Psoas muscle (tissue), 8 donors: ENCODE measurements around the gene RALGDS. TPM values are rescaled to one million over a fixed set of nuclear protein-coding genes. Genes with fewer than 3 reads are reported as not detected.
A peak's percentile ranks its signal among the peaks of the same experiment; 100 is the strongest.

Source experiments
- ATAC-seq, 4 donors: fragments of 200-7000 bp; cut with Tn5 transposase; one replicate each; pipeline ENCODE4 v1.9.1; 2020; ENCODE audit warnings: moderate library complexity in 3 of 4, mild to moderate bottlenecking in 2 of 4
- DNase-seq, 2 donors: peaks; one replicate each; pipeline ENCODE4 v3.0.0-alpha.2; 2020
- H3K27ac ChIP-seq: fragments of 200-600 bp; one replicate; pipeline ENCODE4 v1.8.0; 2022
- H3K27me3 ChIP-seq, 3 donors: fragments of 200-600 bp in 1 of 3; one replicate each; pipeline versions ENCODE4 v1.6.1 to v1.8.0; 2013 to 2022; ENCODE audit warnings: low read length in 2 of 3, mild to moderate bottlenecking in 2 of 3, moderate library complexity in 1 of 3; ENCODE audit not compliant: insufficient read depth in 3 of 3
- H3K36me3 ChIP-seq, 2 donors: fragments of 200-600 bp in 1 of 2; one replicate each; pipeline versions ENCODE4 v1.6.1 to v1.8.0; 2013 to 2022; ENCODE audit warnings: low read depth in 1 of 2, mild to moderate bottlenecking in 1 of 2, moderate library complexity in 1 of 2; ENCODE audit not compliant: insufficient read depth in 1 of 2
- H3K4me1 ChIP-seq: fragments of 200-600 bp; one replicate; pipeline ENCODE4 v1.8.0; 2022
- H3K4me3 ChIP-seq: fragments of 200-600 bp; one replicate; pipeline ENCODE4 v1.8.0; 2022; ENCODE audit warnings: mild to moderate bottlenecking
- H3K9me3 ChIP-seq: fragments of 200-600 bp; one replicate; pipeline ENCODE4 v1.8.0; 2022
- WGBS, 3 donors: extraction: QIAGEN DNeasy Blood & Tissue Kit; methylation state at CpG; one replicate each; pipeline versions ENCODE4 v1.1.6 to v1.1.7; 2013; 5-methylcytosine and 5-hydroxymethylcytosine counted together
- intact Hi-C, 2 donors: fragments of 100-400 bp; cut with DNase I; formaldehyde crosslinking; loops; one replicate each; pipeline versions ENCODE4 v1.11.0 to v1.14.2; 2022
- polyA plus RNA-seq, 3 donors: library from polyadenylated mRNA; stranded (reverse); fragments of 200-250 nt; gene quantifications; one replicate each; pipeline ENCODE4 v1.2.3, GENCODE V29; 2013
- total RNA-seq, 4 donors: library from RNA; stranded (reverse); fragmentation: NEBNext Ultra II Directional in 2 of 4; extraction: Animal tissue kit (Norgen Biotek cat#: 25700) in 2 of 4; gene quantifications; one replicate each; pipeline versions ENCODE4 v1.2.1 to v1.2.4, GENCODE V29; 2021 to 2023
- TF ChIP-seq, protein P1 (sequence below): fragments of 200-600 bp; IDR thresholded peaks from one replicate; pipeline ENCODE4 v1.8.0; 2022; ENCODE audit warnings: antibody characterized with exemption
- donor health status: healthy with polysubstance abuse.
- donor health status: DM: no; HTN: no; CAD: no; lungs with moderate emphysema.
- donor health status: Bipolar disorder and iron deficiency.
- donor health status: healthy.
- donor health status: DM: yes; HTN: yes; CAD: no.
- donor health status: DM: no; HTN: no; CAD: no.
- donor health status: DM: no; HTN: no; CAD: no.
- donor health status: DM: yes; HTN: yes; CAD: no.

The RALGDS gene
- total and polyA plus RNA-seq, 7 donors: 12.3 to 64.6 (median 20.5) TPM

GRCh38 chr9:133067813-133068212 is 53.2 kb downstream of the RALGDS start:
- ATAC-seq (no peak), DNase-seq (peak in 1 of 2 donors; percentile 1)
- H3K9me3 ChIP-seq: no peaks in the 10 kb centered on the region
- H3K4me1 ChIP-seq: no peaks in the 10 kb centered on the region
- TF ChIP-seq, protein P1, sequence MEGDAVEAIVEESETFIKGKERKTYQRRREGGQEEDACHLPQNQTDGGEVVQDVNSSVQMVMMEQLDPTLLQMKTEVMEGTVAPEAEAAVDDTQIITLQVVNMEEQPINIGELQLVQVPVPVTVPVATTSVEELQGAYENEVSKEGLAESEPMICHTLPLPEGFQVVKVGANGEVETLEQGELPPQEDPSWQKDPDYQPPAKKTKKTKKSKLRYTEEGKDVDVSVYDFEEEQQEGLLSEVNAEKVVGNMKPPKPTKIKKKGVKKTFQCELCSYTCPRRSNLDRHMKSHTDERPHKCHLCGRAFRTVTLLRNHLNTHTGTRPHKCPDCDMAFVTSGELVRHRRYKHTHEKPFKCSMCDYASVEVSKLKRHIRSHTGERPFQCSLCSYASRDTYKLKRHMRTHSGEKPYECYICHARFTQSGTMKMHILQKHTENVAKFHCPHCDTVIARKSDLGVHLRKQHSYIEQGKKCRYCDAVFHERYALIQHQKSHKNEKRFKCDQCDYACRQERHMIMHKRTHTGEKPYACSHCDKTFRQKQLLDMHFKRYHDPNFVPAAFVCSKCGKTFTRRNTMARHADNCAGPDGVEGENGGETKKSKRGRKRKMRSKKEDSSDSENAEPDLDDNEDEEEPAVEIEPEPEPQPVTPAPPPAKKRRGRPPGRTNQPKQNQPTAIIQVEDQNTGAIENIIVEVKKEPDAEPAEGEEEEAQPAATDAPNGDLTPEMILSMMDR: no peak
- peaks cover 0 to 6% of the 10 kb centered on the region in 2 donors for H3K36me3 ChIP-seq
- no peak overlapping the region for H3K27ac ChIP-seq
- intact Hi-C loops: no loop called here
- H3K4me3 ChIP-seq: no peak overlapping the region
- H3K27me3 ChIP-seq: no peaks in the 10 kb centered on the region
- WGBS, 3 donors: 84 to 87% (median 87%) methylated on average over 11 of the region's 11 CpGs

DNA sequence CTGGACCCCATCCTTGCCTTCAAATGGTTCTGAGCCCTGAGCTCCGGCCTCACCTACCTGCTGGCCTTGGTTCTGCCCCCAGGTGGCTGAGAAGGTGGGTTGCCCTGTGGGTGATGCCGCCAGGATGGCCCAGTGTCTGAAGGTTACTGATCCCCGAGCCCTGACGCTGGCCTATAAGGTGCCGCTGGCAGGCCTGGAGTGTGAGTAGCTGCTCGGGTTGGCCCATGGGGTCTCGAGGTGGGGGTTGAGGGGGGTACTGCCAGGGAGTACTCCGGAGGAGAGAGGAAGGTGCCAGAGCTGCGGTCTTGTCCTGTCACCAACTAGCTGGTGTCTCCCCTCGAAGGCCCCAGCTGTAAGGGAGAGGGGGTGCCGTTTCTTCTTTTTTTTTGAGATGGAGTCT is 54.0 kb downstream of the RALGDS start:
- WGBS, 3 donors: 94% methylated on average over 10 to 11 of the region's 11 CpGs
- intact Hi-C loops: no loop called here
- peaks cover 0 to 6% of the 10 kb centered on the region in 2 donors for H3K36me3 ChIP-seq
- TF ChIP-seq, protein P1: no peak
- ATAC-seq (no peak), DNase-seq (peak in 1 of 2 donors; percentile 39)
- H3K27ac ChIP-seq: no peak overlapping the region
- no peak overlapping the region for H3K4me3 ChIP-seq
- H3K27me3 ChIP-seq: no peaks in the 10 kb centered on the region
- no peaks in the 10 kb centered on the region for H3K4me1 ChIP-seq
- H3K9me3 ChIP-seq: no peaks in the 10 kb centered on the region

DNA sequence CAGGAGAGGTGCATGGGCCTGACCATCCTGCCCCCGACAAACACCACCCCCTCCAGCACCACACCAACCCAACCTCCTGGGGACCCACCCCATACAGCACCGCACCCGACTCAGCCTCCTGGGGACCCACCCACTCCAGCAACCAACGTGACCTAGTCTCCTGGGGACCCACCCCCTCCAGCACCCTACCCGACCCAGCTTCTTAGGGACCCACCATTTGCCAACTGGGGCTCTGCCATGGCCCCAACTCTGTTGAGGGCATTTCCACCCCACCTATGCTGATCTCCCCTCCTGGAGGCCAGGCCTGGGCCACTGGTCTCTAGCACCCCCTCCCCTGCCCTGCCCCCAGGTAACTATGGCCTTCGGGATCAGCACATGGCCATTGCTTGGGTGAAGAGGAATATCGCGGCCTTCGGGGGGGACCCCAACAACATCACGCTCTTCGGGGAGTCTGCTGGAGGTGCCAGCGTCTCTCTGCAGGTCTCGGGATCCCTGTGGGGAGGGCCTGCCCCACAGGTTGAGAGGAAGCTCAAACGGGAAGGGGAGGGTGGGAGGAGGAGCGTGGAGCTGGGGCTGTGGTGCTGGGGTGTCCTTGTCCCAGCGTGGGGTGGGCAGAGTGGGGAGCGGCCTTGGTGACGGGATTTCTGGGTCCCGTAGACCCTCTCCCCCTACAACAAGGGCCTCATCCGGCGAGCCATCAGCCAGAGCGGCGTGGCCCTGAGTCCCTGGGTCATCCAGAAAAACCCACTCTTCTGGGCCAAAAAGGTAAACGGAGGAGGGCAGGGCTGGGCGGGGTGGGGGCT is 54.7 kb downstream of the RALGDS start:
- Histone ChIP-seq H3K27me3 (no peaks in the 10 kb centered on the region), H3K4me3 (no peak overlapping the region), H3K9me3 (no peaks in the 10 kb centered on the region), H3K27ac (no peak overlapping the region), H3K4me1 (no peaks in the 10 kb centered on the region), H3K36me3 (peaks cover 0 to 6% of the 10 kb centered on the region in 2 donors)
- ATAC-seq: no peak
- intact Hi-C loops: no loop called here
- WGBS, 3 donors: 93 to 95% (median 94%) methylated on average over 20 to 25 of the region's 25 CpGs
- TF ChIP-seq, protein P1: no peak
- peak in 1 of 2 donors; percentile 21 for DNase-seq

- H3K9me3 ChIP-seq: no peaks in the 10 kb centered on the region
- WGBS, 3 donors: 95 to 97% (median 96%) methylated on average over 17 of the region's 17 CpGs
- no peak for DNase-seq
- H3K27ac ChIP-seq: no peak overlapping the region
- ATAC-seq: no peak
- H3K27me3 ChIP-seq: no peaks in the 10 kb centered on the region
- intact Hi-C loops: no loop called here
- H3K36me3 ChIP-seq: peaks cover 0 to 6% of the 10 kb centered on the region in 2 donors
- H3K4me1 ChIP-seq: no peaks in the 10 kb centered on the region
- TF ChIP-seq, protein P1: no peak
- H3K4me3 ChIP-seq: no peak overlapping the region
Observed at GRCh38 chr9:133065070-133065388, 56.0 kb downstream of the RALGDS start.
